Sigmoid colon (tissue), 4 donors: ENCODE results near the gene MICAL2.

ENCODE experiments used
- CTCF ChIP-seq, 4 experiments: fragments of 450-650 bp in 3 of 4; fragments of 200-600 bp in 1 of 4; IDR thresholded peaks; one replicate each; pipeline ENCODE4 v1.5.1; 2016 to 2019; ENCODE audit warnings: antibody characterized with exemption in 4 of 4, mild to moderate bottlenecking in 3 of 4, moderate library complexity in 2 of 4
- POLR2AphosphoS5 ChIP-seq, 4 donors: sonication (generic); formaldehyde crosslinking; IDR thresholded peaks; one replicate each; pipeline ENCODE4 v1.6.1; 2017; ENCODE audit warnings: antibody characterized with exemption in 4 of 4

- TF ChIP-seq CTCF (IDR thresholded peaks at IDR 0.05) (no peak), POLR2AphosphoS5 (IDR thresholded peaks at IDR 0.05) (no peak)
Observed at GRCh38 chr11:12090061-12090591, 20.3 kb upstream of the MICAL2 start.
